ENCODE data around the gene ICE2. TPM values are rescaled to one million over a fixed set of nuclear protein-coding genes. Genes with fewer than 3 reads are reported as not detected.

ICE2 gene
- total RNA-seq, 2 experiments from 2014 or later = 74.1 to 74.5 TPM

DNA sequence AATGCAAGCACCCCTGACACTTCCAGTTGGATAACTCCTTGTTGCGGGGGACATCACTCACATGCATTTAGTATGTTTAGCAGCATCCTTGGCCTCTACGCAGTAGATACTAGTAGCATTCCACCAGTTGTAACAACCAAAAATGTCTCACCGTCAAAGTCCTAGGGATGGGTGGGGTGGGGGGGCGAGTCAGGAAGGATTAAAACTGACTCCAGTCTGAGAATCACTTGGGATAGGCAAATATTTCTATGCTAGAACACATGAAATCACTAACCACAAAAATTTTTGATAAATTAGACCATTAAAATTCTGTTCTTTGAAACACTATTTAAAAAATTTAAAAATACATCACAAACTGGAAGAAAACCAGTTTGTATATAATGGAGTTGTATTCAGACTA, 18.0 kb downstream of the ICE2 start:
- intact Hi-C loops (cut with micrococcal nuclease) = no loop called here
- H3K4me3 Mint-ChIP-seq = no peak overlapping the region
- no peaks in the 10 kb centered on the region for H3K4me1 Mint-ChIP-seq (ENCODE audit: low read depth)
- POLR2A ChIA-PET = no interaction called here
- H3K9me3 Mint-ChIP-seq = no peaks in the 10 kb centered on the region
- CTCF ChIA-PET = no interaction called here
- TF ChIP-seq, protein P1, sequence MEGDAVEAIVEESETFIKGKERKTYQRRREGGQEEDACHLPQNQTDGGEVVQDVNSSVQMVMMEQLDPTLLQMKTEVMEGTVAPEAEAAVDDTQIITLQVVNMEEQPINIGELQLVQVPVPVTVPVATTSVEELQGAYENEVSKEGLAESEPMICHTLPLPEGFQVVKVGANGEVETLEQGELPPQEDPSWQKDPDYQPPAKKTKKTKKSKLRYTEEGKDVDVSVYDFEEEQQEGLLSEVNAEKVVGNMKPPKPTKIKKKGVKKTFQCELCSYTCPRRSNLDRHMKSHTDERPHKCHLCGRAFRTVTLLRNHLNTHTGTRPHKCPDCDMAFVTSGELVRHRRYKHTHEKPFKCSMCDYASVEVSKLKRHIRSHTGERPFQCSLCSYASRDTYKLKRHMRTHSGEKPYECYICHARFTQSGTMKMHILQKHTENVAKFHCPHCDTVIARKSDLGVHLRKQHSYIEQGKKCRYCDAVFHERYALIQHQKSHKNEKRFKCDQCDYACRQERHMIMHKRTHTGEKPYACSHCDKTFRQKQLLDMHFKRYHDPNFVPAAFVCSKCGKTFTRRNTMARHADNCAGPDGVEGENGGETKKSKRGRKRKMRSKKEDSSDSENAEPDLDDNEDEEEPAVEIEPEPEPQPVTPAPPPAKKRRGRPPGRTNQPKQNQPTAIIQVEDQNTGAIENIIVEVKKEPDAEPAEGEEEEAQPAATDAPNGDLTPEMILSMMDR (IDR thresholded peaks at IDR 0.05) = no peak
- no peak for DNase-seq
- H3K27me3 Mint-ChIP-seq = no peaks in the 10 kb centered on the region
- no peak for ATAC-seq
- H3K27ac Mint-ChIP-seq = no peak overlapping the region
- H3K36me3 Mint-ChIP-seq (ENCODE audit: low read depth) = peaks cover 19% of the 10 kb centered on the region

DNA sequence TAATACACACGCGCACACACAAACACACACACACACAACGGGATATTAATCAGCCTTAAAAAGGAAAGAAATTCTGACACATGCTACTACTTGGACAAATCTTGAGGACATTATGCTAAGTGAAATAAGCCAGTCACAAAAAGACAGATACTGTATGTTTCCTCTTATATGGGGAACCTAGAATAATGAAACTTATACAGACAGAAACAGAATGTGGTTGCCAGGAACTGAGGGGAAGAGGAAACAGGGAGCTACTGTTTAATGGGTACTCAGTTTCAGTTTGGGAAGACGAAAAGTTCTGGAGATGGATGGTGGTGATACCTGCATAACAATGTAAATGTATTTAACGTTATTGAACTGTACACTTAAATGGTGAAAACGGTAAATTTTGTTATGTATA, 20.2 kb downstream of the ICE2 start:
- ChIA-PET POLR2A (no interaction called here), CTCF (no interaction called here)
- DNase-seq (no peak), ATAC-seq (no peak)
- H3K9me3 Mint-ChIP-seq = no peaks in the 10 kb centered on the region
- intact Hi-C loops (cut with micrococcal nuclease) = no loop called here
- no peaks in the 10 kb centered on the region for H3K4me1 Mint-ChIP-seq (ENCODE audit: low read depth)
- TF ChIP-seq, protein P1 (IDR thresholded peaks at IDR 0.05) = no peak
- no peaks in the 10 kb centered on the region for H3K27me3 Mint-ChIP-seq
- H3K27ac Mint-ChIP-seq = no peak overlapping the region
- peaks cover 15% of the 10 kb centered on the region for H3K36me3 Mint-ChIP-seq (ENCODE audit: low read depth)
- no peak overlapping the region for H3K4me3 Mint-ChIP-seq

DNA sequence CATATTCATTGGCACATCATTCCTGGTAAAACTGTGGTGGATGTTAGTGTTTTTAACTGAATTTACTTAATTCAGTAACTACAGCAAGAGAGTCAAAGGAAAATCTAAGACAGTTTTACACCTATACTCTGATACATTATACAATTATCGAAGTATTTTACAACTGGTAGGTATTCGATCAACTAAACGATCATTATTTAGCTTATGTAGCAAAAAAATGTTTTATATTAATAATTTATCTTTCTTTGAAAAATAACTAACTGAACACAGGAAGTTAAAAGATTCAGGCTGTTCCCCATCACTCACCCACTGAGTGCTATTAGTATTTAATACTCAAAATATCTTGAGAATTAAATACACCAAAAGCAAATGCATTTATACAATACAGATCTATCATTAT, 21.0 kb downstream of the ICE2 start:
- no peak overlapping the region for H3K4me3 Mint-ChIP-seq
- no peaks in the 10 kb centered on the region for H3K27me3 Mint-ChIP-seq
- H3K36me3 Mint-ChIP-seq (ENCODE audit: low read depth) = peaks cover 18% of the 10 kb centered on the region
- ATAC-seq (no peak), DNase-seq (no peak)
- TF ChIP-seq, protein P1 (IDR thresholded peaks at IDR 0.05) = no peak
- H3K9me3 Mint-ChIP-seq = no peaks in the 10 kb centered on the region
- ChIA-PET CTCF (no interaction called here), POLR2A (no interaction called here)
- no peaks in the 10 kb centered on the region for H3K4me1 Mint-ChIP-seq (ENCODE audit: low read depth)
- no peak overlapping the region for H3K27ac Mint-ChIP-seq
- intact Hi-C loops (cut with micrococcal nuclease) = no loop called here

DNA sequence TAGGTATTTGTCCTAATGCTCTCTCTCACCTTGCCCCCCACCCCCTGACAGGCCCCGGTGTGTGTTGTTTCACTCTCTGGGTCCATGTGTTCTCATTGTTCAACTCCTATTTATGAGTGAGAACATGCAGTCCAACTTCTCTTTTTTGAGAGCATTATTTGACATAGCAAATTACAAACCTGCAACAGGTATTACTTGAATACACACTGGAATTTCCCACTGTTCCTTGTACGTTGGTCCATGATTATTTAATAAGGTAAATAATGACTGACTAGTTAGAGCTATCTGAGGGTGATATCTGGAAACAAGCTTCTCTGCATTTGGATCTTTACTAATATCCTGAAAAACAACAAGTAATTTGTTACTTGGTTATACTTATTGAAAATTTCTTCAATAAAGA, 24.1 kb downstream of the ICE2 start:
- no peaks in the 10 kb centered on the region for H3K9me3 Mint-ChIP-seq
- no peaks in the 10 kb centered on the region for H3K27me3 Mint-ChIP-seq
- no peak overlapping the region for H3K4me3 Mint-ChIP-seq
- no peak overlapping the region for H3K27ac Mint-ChIP-seq
- no peak for DNase-seq
- TF ChIP-seq, protein P1 (IDR thresholded peaks at IDR 0.05) = no peak
- H3K36me3 Mint-ChIP-seq (ENCODE audit: low read depth) = peaks cover 21% of the 10 kb centered on the region
- no peak for ATAC-seq
- intact Hi-C loops (cut with micrococcal nuclease) = no loop called here
- H3K4me1 Mint-ChIP-seq (ENCODE audit: low read depth) = no peaks in the 10 kb centered on the region
- ChIA-PET CTCF (interaction anchor here (1.4 kb wide), 1 partner anchor 66 kb away, joined by 4 read pairs; no protein-coding TSS in a partner anchor), POLR2A (interaction anchor here (0.6 kb wide), 1 partner anchor 656 kb away, joined by 4 read pairs; no protein-coding TSS in a partner anchor)

DNA sequence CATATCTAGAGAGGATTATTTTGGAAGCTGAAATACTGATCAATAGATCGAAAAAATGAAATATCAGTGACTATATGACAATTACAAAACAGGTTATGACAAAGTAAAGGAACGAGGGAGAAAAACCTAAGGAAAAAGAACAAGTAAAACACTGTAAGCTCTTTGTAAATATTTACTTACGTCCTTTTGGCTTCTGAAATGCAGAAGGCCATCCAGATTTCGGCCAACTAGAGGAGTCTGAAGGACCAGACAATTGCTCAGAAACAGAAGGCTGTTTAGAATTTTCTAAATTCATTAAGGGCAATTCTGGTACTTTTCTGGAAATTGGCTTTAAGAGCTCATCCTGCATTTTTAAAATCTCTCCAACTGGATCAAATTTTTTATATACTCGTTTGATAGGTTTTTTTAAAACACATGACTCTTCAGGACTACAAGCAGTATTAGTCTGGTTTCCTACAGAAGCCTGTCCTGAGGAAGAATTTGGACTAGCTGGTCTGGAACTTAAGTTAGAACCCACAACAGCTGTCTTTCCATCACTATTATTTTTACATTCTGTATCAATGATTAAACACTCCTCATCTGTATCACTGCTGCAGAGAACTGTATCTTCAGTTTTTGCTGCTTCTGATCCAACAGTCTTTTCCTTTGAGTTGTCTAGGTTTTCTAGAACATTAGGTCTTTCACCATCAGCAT, 30.1 kb downstream of the ICE2 start:
- H3K4me3 Mint-ChIP-seq = no peak overlapping the region
- ChIA-PET POLR2A (no interaction called here), CTCF (interaction anchor here (0.6 to 3.0 kb wide), 3 partner anchors 11 to 89 kb away, joined by 3 to 19 read pairs (median 3); no protein-coding TSS in a partner anchor)
- no peaks in the 10 kb centered on the region for H3K9me3 Mint-ChIP-seq
- no peaks in the 10 kb centered on the region for H3K27me3 Mint-ChIP-seq
- no peak overlapping the region for H3K27ac Mint-ChIP-seq
- intact Hi-C loops (cut with micrococcal nuclease) = no loop called here
- DNase-seq = no peak
- ATAC-seq = no peak
- peaks cover 20% of the 10 kb centered on the region for H3K36me3 Mint-ChIP-seq (ENCODE audit: low read depth)
- TF ChIP-seq, protein P1 (IDR thresholded peaks at IDR 0.05) = no peak
- H3K4me1 Mint-ChIP-seq (ENCODE audit: low read depth) = no peaks in the 10 kb centered on the region
